Activated T-helper 2 cell treated with anti-CD3 and anti-CD28 coated beads, Interferon-gamma antibody, Interleukin-2, Interleukin-4, amounts not matched to agents 10 μg/mL and 5 μg/mL and 100 μg/mL, durations not matched to agents 14 hours and 24 hours and 36 hours (primary cell): ENCODE measurements around the gene COL5A1. TPM values are rescaled to one million over a fixed set of nuclear protein-coding genes. Genes with fewer than 3 reads are reported as not detected.

ENCODE experiments used
- DNase-seq: peaks from one replicate; pipeline ENCODE4 v3.0.0; 2021; ENCODE audit warnings: low spot score
- H3K27ac Mint-ChIP-seq: one replicate; pipeline ENCODE4 v1.8.0; 2021; ENCODE audit warnings: mixed read lengths
- H3K27me3 Mint-ChIP-seq: one replicate; pipeline ENCODE4 v1.8.0; 2021; ENCODE audit warnings: low read depth, mixed read lengths
- H3K36me3 Mint-ChIP-seq: one replicate; pipeline ENCODE4 v1.8.0; 2021; ENCODE audit warnings: low read depth, mixed read lengths
- H3K4me1 Mint-ChIP-seq: one replicate; pipeline ENCODE4 v1.8.0; 2021; ENCODE audit warnings: low read depth, mixed read lengths
- H3K4me3 Mint-ChIP-seq: one replicate; pipeline ENCODE4 v1.8.0; 2021; ENCODE audit warnings: low read depth, mild to moderate bottlenecking, moderate library complexity, mixed read lengths
- H3K9me3 Mint-ChIP-seq: one replicate; pipeline ENCODE4 v1.8.0; 2021; ENCODE audit warnings: mixed read lengths
- intact Hi-C: fragments of 100-400 bp; cut with micrococcal nuclease; formaldehyde crosslinking; loops from one replicate; pipeline ENCODE4 v1.15.1; 2023
- total RNA-seq: library from RNA; stranded (reverse); gene quantifications from 2 replicates; pipeline ENCODE4 v1.2.3, GENCODE V29; 2022

COL5A1 gene
- total RNA-seq, 1 donor from 2014 or later = not detected

DNA sequence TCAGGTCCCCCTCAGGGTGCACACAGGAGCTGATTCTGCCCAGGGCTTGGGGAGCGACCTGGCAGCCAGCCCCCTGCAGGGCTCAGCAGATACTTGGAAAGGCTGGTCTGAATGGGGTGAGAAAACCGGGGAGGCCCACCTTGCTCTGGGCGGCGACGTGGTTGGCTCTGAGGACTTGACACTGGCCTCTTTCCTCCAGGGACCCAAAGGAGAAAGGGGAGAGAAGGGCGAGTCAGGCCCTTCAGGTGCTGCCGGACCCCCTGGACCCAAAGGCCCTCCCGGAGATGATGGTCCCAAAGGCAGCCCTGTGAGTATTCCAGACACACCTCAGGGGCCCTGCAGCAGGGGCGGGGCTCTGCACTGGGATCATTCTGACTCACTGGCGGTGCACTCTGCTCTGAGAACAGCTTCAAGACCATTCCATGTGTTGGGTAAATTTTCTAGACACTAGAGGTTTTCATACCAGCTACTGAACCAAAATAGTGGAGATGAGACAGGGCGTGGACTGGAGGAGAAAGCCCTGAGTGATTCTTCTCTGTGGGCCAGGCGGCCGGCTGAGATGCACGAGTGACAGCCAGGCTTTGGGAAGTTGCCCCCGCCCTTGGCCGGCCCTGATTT is 173.1 kb downstream of the COL5A1 start:
- no peaks in the 10 kb centered on the region for H3K4me1 Mint-ChIP-seq
- H3K9me3 Mint-ChIP-seq = no peaks in the 10 kb centered on the region
- no peaks in the 10 kb centered on the region for H3K27me3 Mint-ChIP-seq
- no peak overlapping the region for H3K4me3 Mint-ChIP-seq
- H3K27ac Mint-ChIP-seq = no peak overlapping the region
- no peak for DNase-seq
- H3K36me3 Mint-ChIP-seq = no peaks in the 10 kb centered on the region
- intact Hi-C loops = no loop called here

DNA sequence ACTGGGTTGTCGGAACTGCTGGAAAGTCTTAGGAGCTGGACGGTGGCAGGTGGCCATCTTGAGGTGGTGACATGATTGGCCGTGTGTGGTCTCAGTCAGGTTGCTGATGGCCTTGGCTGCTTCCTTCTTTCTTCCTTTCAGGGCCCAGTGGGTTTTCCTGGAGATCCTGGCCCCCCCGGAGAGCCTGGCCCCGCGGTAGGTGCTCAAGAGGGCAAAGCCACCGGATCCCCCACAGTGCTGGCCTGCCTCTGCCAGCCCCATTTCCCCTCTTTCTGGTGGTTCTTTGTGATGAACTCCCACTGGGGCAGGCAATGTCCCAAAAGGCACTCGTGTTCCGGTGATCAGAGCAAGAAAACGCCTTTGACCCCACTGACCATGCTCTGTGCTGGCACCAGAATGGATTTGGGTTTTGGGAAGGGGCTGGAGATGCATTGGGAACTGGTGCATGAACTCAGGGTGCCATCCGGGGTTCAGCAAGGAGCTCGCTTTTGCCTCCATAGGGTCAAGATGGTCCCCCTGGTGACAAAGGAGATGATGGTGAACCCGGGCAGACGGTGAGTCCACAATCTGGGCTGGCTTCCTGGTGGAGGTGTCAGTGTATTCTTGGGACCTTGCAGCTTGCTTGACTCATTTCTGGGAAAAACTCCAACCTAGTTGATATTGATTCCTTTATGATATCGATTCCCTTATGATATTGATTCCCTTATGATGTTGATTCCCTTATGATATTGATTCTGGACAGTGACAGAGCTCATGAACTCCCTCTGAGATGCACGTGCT is 174.0 kb downstream of the COL5A1 start:
- Mint-ChIP-seq H3K4me3 (no peak overlapping the region), H3K9me3 (no peaks in the 10 kb centered on the region), H3K27ac (no peak overlapping the region), H3K27me3 (no peaks in the 10 kb centered on the region), H3K4me1 (no peaks in the 10 kb centered on the region), H3K36me3 (no peaks in the 10 kb centered on the region)
- no peak for DNase-seq
- intact Hi-C loops = no loop called here

DNA sequence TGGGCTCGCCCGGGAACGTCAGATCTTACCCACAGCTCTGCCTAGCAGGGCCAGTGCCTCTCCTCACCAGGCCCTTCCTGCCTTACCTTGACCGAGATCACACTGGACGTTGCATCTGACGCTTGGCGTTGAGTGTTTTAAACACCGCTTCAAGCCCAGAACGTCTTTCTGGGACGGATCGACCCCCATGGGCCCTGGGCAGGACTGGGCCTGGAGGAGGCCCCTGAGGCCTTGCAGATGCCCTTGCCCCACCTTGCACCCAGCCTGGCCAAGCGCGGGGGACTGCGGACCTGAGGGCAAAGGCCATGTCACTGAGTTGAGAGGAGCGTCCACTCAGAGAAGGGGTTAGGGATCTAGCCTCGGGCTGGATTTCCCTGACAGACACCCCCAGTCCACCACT is 174.7 kb downstream of the COL5A1 start:
- intact Hi-C loops = no loop called here
- Mint-ChIP-seq H3K4me3 (no peak overlapping the region), H3K4me1 (no peaks in the 10 kb centered on the region), H3K36me3 (no peaks in the 10 kb centered on the region), H3K27ac (no peak overlapping the region), H3K9me3 (no peaks in the 10 kb centered on the region), H3K27me3 (no peaks in the 10 kb centered on the region)
- no peak for DNase-seq

DNA sequence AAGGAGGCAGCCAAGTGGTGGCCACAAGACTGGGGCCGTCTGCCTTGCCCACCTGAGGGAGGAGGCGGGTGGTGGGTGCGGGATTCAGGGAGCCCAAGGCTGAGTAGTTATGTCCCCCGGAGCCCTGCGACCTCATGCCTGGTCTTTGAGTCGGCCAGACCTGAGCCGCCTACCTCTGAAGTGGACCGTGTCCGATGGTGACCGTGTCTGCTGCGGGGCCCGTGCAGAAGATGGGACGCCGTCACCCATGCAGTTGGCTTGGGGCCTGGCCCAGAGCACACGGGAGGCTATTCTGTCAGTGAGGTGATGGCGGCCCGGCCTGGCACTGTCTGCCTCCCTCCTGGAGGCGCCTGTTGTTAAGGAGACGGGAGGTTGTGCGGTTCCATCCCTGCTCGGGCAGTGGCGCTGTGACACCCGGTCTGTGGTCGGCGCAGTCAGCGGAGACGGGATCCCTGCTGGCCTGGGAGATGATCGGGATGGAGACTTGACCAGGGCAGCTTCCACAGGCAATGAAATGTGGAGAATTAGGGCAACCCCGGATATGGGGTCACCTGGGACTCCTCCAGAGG is 176.5 kb downstream of the COL5A1 start:
- Mint-ChIP-seq H3K36me3 (no peaks in the 10 kb centered on the region), H3K4me3 (no peak overlapping the region), H3K27me3 (no peaks in the 10 kb centered on the region), H3K4me1 (no peaks in the 10 kb centered on the region), H3K27ac (no peak overlapping the region), H3K9me3 (no peaks in the 10 kb centered on the region)
- intact Hi-C loops = no loop called here
- DNase-seq = no peak

DNA sequence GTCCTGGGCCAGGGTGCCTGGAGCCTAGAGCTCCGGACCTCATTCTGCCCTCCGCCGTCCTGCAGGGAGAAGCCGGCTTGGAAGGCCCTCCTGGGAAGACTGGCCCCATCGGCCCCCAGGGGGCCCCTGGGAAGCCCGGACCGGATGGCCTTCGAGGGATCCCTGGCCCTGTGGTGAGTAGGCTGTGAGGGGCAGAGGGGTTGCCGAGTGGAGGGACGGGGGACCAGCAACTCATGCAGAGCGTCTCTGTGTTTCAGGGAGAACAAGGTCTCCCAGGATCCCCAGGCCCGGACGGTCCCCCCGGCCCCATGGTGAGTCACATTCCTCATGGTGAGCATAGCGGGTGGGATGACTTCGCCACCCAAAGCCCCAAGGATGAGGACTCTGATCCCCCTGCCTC is 177.0 kb downstream of the COL5A1 start:
- Mint-ChIP-seq H3K4me3 (no peak overlapping the region), H3K9me3 (no peaks in the 10 kb centered on the region), H3K4me1 (no peaks in the 10 kb centered on the region), H3K27ac (no peak overlapping the region), H3K36me3 (no peaks in the 10 kb centered on the region), H3K27me3 (no peaks in the 10 kb centered on the region)
- no peak for DNase-seq
- intact Hi-C loops = no loop called here

DNA sequence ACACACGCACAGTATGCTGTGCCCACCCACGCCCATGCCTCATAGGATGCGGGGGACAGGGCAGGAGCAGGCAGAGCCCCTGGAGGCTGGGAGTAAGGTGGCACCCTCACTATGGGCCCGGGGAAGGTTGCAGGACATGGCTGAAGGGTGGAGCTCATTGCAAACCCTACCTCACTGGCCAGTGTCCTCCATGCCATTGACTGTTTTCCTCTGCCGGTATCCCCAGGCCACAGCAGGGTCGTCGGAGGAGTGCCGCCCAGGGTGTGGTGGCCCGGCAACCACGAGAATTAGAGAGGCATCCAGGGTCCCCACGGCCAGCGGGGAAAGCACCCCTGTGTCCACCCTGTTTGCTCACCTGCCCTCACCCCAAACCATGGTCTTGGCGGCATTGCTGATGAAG is 179.3 kb downstream of the COL5A1 start:
- intact Hi-C loops = no loop called here
- no peaks in the 10 kb centered on the region for H3K9me3 Mint-ChIP-seq
- H3K4me3 Mint-ChIP-seq = no peak overlapping the region
- no peaks in the 10 kb centered on the region for H3K27me3 Mint-ChIP-seq
- no peaks in the 10 kb centered on the region for H3K4me1 Mint-ChIP-seq
- H3K36me3 Mint-ChIP-seq = no peaks in the 10 kb centered on the region
- no peak for DNase-seq
- H3K27ac Mint-ChIP-seq = no peak overlapping the region

DNA sequence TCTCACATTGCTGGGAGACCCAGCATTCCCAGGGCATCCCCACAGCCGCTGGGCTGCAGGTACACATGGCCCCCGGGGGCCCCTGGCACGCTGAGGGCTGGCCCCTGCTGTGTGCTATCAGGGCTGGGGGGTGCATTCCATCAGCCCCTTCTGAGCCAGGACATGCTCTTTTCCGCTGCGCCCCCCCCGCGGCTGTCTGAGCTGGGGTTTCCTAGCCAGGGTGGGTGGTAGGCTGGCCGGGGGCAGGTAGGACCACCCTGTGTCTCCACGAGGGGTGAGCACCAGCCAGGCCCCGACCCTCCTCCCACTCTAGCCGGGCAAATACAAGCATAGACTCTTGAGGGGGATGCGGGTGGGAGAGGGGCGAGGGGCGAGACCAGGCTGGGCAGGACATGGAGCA is 180.9 kb downstream of the COL5A1 start:
- Mint-ChIP-seq H3K27ac (no peak overlapping the region), H3K4me3 (no peak overlapping the region), H3K27me3 (no peaks in the 10 kb centered on the region), H3K36me3 (no peaks in the 10 kb centered on the region), H3K4me1 (no peaks in the 10 kb centered on the region), H3K9me3 (no peaks in the 10 kb centered on the region)
- no peak for DNase-seq
- intact Hi-C loops = no loop called here

DNA sequence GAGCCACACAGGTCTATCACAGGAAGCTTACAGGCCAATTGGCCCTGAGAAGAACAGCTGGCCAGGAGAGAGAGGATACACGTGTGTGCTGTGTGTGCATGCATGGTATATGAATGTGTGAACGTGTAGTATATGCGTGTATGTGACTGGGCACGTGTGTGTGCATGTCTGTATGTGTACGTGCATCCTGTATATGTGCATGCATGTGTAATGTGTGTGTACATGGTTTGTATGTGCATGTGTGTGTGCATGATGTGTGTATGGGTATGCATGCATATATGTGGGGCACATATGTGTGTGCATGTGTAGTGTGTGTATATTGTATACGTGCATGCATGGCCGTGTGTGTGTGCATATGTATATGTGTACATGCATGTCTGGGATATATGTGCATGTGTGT is 182.0 kb downstream of the COL5A1 start:
- no peaks in the 10 kb centered on the region for H3K36me3 Mint-ChIP-seq
- no peak overlapping the region for H3K27ac Mint-ChIP-seq
- no peaks in the 10 kb centered on the region for H3K9me3 Mint-ChIP-seq
- no peaks in the 10 kb centered on the region for H3K27me3 Mint-ChIP-seq
- H3K4me1 Mint-ChIP-seq = no peaks in the 10 kb centered on the region
- intact Hi-C loops = no loop called here
- H3K4me3 Mint-ChIP-seq = no peak overlapping the region
- no peak for DNase-seq

DNA sequence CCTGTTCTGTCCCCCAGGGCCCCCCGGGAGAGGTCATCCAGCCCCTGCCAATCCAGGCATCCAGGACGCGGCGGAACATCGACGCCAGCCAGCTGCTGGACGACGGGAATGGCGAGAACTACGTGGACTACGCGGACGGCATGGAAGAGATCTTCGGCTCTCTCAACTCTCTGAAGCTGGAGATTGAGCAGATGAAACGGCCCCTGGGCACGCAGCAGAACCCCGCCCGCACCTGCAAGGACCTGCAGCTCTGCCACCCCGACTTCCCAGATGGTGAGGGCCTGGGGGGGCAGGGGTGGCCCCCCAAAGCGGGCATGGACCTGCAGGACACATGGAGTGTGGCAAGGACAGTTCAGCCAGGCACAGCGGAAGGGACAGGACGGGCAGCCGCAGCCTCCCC is 183.0 kb downstream of the COL5A1 start:
- Mint-ChIP-seq H3K4me1 (no peaks in the 10 kb centered on the region), H3K9me3 (no peaks in the 10 kb centered on the region), H3K4me3 (no peak overlapping the region), H3K27ac (no peak overlapping the region), H3K27me3 (no peaks in the 10 kb centered on the region), H3K36me3 (no peaks in the 10 kb centered on the region)
- DNase-seq = no peak
- intact Hi-C loops = no loop called here

DNA sequence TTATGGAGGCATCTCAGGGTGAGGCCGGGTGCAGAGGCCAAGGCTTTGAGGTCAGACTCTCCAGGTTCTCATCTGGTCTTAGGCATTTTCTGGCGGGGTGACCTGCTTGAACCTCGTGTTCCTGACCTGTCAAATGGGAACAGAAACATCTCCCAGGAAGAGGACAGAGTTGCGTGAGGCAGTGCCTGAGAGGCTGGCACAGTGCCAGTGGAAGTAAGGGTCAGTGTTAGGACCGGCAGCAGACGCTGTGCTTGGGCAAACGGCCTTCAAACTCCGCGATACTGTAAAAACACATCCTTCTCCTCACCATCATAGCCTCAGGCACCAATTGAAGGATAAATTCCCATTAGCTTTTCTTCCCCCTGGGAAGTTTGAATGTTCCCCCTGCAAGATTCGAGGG is 183.4 kb downstream of the COL5A1 start:
- H3K36me3 Mint-ChIP-seq = no peaks in the 10 kb centered on the region
- H3K27ac Mint-ChIP-seq = no peak overlapping the region
- no peak overlapping the region for H3K4me3 Mint-ChIP-seq
- no peaks in the 10 kb centered on the region for H3K27me3 Mint-ChIP-seq
- intact Hi-C loops = no loop called here
- no peak for DNase-seq
- H3K9me3 Mint-ChIP-seq = no peaks in the 10 kb centered on the region
- H3K4me1 Mint-ChIP-seq = no peaks in the 10 kb centered on the region

DNA sequence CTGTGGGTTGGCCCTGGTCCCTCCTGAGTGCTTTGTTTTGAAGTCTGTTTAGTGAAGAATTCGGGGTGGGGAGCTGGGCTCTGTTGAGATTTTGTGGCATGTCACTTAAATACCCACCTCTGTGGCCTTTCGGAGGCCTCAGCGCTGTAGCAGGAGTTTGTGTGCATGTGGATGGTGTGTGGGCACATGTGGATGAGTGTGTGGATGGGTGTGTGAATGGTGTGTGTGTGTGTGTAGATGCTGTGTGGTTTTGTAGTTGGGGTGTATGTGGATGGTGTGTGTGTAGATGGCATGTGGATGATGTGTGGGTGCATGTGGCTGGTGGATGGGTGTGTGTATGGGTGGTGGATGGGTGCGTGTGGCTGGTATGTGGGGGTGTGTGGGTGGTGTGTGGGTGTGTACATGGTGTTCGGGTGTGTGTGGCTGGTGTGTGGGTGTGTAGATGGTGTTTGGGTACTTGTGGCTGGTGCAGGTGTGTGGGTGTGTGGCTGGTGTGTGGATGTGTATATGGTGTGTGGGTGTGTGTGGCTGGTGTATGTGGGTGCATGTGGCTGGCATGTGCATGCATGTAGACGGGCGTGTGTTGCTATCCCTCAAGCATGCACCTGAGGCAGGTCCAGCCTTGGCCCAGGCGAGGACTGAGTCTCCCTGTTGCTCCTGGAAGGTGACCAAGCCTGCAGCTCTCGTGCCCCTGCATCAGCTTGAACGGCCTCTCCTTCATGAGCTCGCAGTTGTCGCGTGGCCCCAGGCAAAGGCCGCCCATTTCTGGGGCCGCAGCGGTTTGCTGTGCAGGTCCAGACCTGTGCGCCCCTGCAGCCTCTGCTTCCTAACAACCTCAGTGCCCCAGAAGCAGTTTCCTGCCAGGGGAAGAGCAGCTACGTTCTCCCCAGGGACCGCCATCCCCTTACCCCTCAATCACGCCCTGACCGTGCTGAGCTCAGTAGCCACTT is 185.0 kb downstream of the COL5A1 start:
- Mint-ChIP-seq H3K9me3 (no peaks in the 10 kb centered on the region), H3K4me1 (no peaks in the 10 kb centered on the region), H3K27ac (no peak overlapping the region), H3K36me3 (no peaks in the 10 kb centered on the region), H3K4me3 (no peak overlapping the region), H3K27me3 (no peaks in the 10 kb centered on the region)
- DNase-seq = no peak
- intact Hi-C loops = no loop called here

DNA sequence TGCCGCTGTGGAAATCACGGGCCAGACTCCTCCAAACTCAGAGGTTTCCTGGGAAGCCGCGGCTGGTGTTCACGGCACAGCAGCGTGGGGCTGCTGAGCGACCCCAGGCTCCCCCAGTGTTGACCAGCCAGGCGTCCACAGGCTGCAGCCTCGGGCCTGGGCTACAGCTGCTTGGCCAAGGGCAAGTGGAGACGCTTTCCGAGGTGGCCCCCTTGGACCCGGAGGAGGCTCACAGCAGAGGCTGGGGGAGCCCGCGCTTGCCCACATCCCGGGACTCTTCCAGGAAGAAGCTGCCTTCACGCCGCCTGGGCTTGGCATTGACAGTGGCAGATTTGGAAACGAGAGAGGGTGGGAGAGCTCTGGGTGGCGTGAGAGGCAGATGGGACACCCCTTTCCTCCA is 186.0 kb downstream of the COL5A1 start:
- no peaks in the 10 kb centered on the region for H3K4me1 Mint-ChIP-seq
- intact Hi-C loops = no loop called here
- no peaks in the 10 kb centered on the region for H3K9me3 Mint-ChIP-seq
- H3K36me3 Mint-ChIP-seq = no peaks in the 10 kb centered on the region
- DNase-seq = no peak
- no peak overlapping the region for H3K27ac Mint-ChIP-seq
- no peak overlapping the region for H3K4me3 Mint-ChIP-seq
- H3K27me3 Mint-ChIP-seq = no peaks in the 10 kb centered on the region

DNA sequence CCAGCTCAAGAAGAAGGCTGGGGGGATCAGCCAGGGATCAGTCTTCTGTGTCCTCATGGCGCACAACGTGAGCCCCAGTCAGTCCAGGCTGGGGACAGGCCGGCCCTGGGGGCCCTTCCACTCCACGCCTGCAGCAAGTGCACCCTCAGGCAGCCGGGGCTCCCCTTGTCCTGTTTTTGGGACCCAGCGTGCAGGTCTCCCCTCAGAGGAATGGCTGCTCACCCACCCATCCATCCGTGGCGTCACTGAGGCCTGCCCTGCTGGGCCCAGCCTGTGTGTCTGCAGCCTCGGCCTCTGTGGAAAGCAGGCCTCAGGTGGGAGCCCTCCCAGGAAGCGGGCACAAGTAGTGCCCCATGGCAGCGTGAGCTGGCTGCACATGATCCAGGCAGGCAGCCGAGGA is 186.4 kb downstream of the COL5A1 start:
- H3K4me3 Mint-ChIP-seq = no peak overlapping the region
- intact Hi-C loops = no loop called here
- H3K4me1 Mint-ChIP-seq = no peaks in the 10 kb centered on the region
- DNase-seq = no peak
- no peaks in the 10 kb centered on the region for H3K36me3 Mint-ChIP-seq
- no peak overlapping the region for H3K27ac Mint-ChIP-seq
- H3K9me3 Mint-ChIP-seq = no peaks in the 10 kb centered on the region
- H3K27me3 Mint-ChIP-seq = no peaks in the 10 kb centered on the region
